ENCODE measurements around the gene CLDN9.
"Not testable (repeated sequence)": the region's sequence is repeated elsewhere in the genome, so short reads cannot be mapped to it uniquely, and the experiment has no call there.

CLDN9 gene

GRCh38 chr16:3054965-3055733, 42.4 kb downstream of the CLDN9 start:
- H3K9me3 ChIP-seq (ENCODE audit: low read depth, low read length) = no peaks in the 10 kb centered on the region
- H3K4me3 ChIP-seq = no peak overlapping the region
- H3K36me3 ChIP-seq (ENCODE audit: insufficient read depth, low read length) = no peaks in the 10 kb centered on the region
- no peak overlapping the region for H3K27ac ChIP-seq
- DNase-seq (ENCODE audit: low read depth, low spot score) = no peak
- no peak overlapping the region for H3K9ac ChIP-seq (ENCODE audit: insufficient read length)
- TF ChIP-seq POLR2AphosphoS5 (IDR thresholded peaks at IDR 0.05; ENCODE audit: borderline replicate concordance, low read depth, low read length) = no peak
- TF ChIP-seq FOXP2 (optimal IDR thresholded peaks at IDR 0.05; ENCODE audit: control extremely low read depth, extremely low read length, insufficient read depth) = no peak
- no peak for TF ChIP-seq EZH2 (IDR thresholded peaks at IDR 0.05)

DNA sequence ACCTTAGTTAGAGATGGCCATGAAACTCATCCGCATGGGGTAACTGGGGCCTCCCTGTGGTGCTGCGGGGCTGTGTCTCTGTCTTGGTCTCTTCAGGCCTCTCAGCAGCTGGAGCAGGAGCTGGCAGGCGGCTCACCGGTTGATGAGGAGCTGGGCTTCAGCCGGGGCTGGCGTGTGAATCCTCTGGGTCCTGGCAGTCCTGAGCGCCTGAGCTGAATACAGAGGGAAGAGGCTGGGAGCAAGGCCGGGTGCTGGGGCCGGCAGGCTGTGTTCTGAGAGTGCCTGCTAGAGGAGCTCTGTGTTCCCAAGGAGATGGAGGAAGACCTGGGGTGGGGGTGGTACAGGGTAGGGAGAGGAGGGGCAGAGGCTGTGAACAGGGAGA, 43.0 kb downstream of the CLDN9 start:
- H3K4me3 ChIP-seq; H3K36me3 ChIP-seq (ENCODE audit: insufficient read depth, low read length); H3K27ac ChIP-seq; H3K9ac ChIP-seq (ENCODE audit: insufficient read length); H3K9me3 ChIP-seq (ENCODE audit: low read depth, low read length); DNase-seq (ENCODE audit: low read depth, low spot score): not testable (repeated sequence)

- Histone ChIP-seq H3K9me3 (ENCODE audit: low read depth, low read length) (no peaks in the 10 kb centered on the region), H3K4me3 (no peak overlapping the region), H3K9ac (ENCODE audit: insufficient read length) (no peak overlapping the region), H3K36me3 (ENCODE audit: insufficient read depth, low read length) (no peaks in the 10 kb centered on the region), H3K27ac (no peak overlapping the region)
- DNase-seq (ENCODE audit: low read depth, low spot score) = no peak
- TF ChIP-seq FOXP2 (optimal IDR thresholded peaks at IDR 0.05; ENCODE audit: control extremely low read depth, extremely low read length, insufficient read depth) (no peak), POLR2AphosphoS5 (IDR thresholded peaks at IDR 0.05; ENCODE audit: borderline replicate concordance, low read depth, low read length) (no peak), EZH2 (IDR thresholded peaks at IDR 0.05) (no peak)
Measured at GRCh38 chr16:3056336-3057180, 43.8 kb downstream of the CLDN9 start.

DNA sequence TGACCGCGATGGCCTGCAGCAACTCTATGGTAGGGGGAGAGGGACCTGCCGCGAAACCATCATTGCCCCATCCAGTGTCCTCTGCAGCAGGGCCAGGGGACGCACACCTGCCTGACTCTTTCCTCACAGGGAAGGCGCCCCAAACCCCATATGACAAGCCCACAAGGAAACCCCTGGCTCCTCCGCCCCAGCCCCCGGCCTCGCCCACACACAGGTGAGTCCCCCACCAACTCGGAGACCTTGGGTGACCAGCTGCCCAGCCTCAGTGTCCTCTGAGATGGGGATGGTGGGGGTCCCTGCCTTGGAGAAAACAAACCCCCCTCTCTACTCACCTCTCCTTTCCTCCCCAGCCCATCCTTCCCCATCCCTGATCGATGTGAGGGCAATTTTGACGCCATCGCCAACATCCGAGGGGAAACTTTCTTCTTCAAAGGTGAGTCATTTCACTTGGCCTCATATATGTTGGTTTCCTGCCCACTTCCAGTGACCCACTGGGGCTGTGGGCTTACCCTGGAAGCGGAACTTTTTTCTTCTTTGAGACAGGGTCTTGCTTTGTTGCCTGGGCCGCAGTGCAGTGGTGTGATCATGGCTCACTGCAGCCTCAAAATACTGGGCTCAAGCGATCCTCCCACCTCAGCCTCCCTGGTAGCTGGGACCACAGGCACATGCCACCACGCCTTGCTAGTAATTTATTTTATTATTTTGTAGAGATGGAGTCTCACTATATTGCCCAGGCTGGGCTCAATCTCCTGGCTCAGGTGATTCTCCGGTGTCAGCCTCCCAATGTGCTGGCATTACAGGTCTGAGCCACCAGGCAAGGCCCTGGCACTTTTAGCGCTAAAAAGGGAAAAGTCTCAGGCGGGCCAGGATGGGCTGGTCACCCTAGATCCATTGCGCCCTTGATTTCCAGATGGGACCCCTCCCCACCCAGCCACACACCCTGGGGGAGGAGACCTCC, 44.7 kb downstream of the CLDN9 start:
- no peak overlapping the region for H3K27ac ChIP-seq
- no peak overlapping the region for H3K4me3 ChIP-seq
- H3K36me3 ChIP-seq (ENCODE audit: insufficient read depth, low read length) = no peaks in the 10 kb centered on the region
- TF ChIP-seq EZH2 (IDR thresholded peaks at IDR 0.05) (no peak), FOXP2 (optimal IDR thresholded peaks at IDR 0.05; ENCODE audit: control extremely low read depth, extremely low read length, insufficient read depth) (no peak), POLR2AphosphoS5 (IDR thresholded peaks at IDR 0.05; ENCODE audit: borderline replicate concordance, low read depth, low read length) (no peak)
- no peaks in the 10 kb centered on the region for H3K9me3 ChIP-seq (ENCODE audit: low read depth, low read length)
- no peak overlapping the region for H3K9ac ChIP-seq (ENCODE audit: insufficient read length)
- no peak for DNase-seq (ENCODE audit: low read depth, low spot score)

- Histone ChIP-seq H3K36me3 (ENCODE audit: insufficient read depth, low read length) (no peaks in the 10 kb centered on the region), H3K27ac (no peak overlapping the region), H3K9ac (ENCODE audit: insufficient read length) (peak overlapping the region; percentile 86), H3K4me3 (peak overlapping the region; percentile 90), H3K9me3 (ENCODE audit: low read depth, low read length) (no peaks in the 10 kb centered on the region)
- TF ChIP-seq EZH2 (IDR thresholded peaks at IDR 0.05) (no peak), FOXP2 (optimal IDR thresholded peaks at IDR 0.05; ENCODE audit: control extremely low read depth, extremely low read length, insufficient read depth) (no peak), POLR2AphosphoS5 (IDR thresholded peaks at IDR 0.05; ENCODE audit: borderline replicate concordance, low read depth, low read length) (no peak)
- no peak for DNase-seq (ENCODE audit: low read depth, low spot score)
Measured at GRCh38 chr16:3058139-3059030, 45.7 kb downstream of the CLDN9 start.

DNA sequence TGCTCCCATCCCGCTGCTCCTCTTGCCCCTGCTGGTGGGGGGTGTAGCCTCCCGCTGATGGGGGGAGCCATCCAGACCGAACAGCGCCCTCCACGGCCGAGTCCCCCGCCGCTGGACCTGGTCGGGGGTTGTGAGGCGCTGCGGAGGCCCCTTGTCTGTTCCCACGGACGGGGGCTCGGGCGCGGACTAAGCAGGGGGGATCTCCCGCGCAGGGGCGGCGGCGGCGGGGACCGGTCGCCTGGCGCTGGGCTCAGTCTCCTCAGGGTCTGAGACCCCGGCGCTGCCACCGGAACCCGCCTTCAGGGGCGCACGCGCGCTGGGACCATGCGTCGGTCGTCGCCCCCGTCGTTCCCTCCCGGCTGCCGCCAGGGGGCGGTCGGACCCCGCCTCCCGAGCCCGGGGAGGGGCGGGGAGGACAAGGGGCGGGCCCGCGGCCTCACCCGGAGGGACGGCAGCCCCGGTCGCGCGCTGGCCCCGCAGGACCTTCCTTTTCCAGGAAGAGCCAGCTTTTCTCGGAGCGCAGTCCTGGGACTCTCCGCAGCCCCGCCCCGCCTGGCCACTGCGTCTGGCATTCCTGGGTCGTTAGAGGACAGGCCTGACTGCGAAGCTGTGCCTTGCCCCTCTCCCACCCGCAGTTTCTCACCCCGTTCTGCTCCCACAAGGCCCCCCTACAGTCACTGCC, 46.5 kb downstream of the CLDN9 start:
- no peak overlapping the region for H3K27ac ChIP-seq

DNA sequence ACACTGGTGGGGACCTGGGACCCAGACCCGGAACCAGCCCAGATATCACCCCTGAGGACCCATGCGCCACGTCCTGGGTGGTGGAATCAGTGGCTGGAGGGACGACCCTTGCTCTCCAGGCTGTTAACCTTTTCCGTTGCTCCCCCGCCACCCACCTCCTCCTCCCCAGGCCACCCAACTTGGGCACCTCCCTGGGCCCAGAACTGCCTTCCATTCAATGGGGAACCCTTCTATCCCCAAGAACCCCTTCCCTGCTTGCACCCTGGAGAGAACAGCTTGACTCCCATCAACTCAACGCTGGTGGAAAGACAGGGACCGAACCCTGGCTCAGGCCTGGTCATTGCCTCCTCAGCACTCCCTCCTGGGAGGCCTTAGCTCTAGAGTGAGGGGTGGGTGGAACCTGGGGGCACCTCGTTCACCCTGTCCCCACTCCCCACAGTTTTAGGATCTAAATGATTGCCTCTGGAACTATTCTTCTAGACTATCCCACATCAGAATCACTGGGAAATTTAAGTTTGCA, 47.1 kb downstream of the CLDN9 start:
- no peak for TF ChIP-seq POLR2AphosphoS5 (IDR thresholded peaks at IDR 0.05; ENCODE audit: borderline replicate concordance, low read depth, low read length)
- TF ChIP-seq EZH2 (IDR thresholded peaks at IDR 0.05) = no peak
- Histone ChIP-seq H3K36me3 (ENCODE audit: insufficient read depth, low read length) (no peaks in the 10 kb centered on the region), H3K4me3 (peak overlapping the region; percentile 90), H3K27ac (no peak overlapping the region), H3K9me3 (ENCODE audit: low read depth, low read length) (no peaks in the 10 kb centered on the region), H3K9ac (ENCODE audit: insufficient read length) (peak overlapping the region; percentile 63)
- DNase-seq (ENCODE audit: low read depth, low spot score) = no peak

More for the DNA sequence above, 46.5 kb downstream of the CLDN9 start:
- Histone ChIP-seq H3K36me3 (ENCODE audit: insufficient read depth, low read length) (no peaks in the 10 kb centered on the region), H3K9me3 (ENCODE audit: low read depth, low read length) (no peaks in the 10 kb centered on the region), H3K4me3 (peak overlapping the region; percentile 90), H3K9ac (ENCODE audit: insufficient read length) (peak overlapping the region; percentile 86)
- TF ChIP-seq POLR2AphosphoS5 (IDR thresholded peaks at IDR 0.05; ENCODE audit: borderline replicate concordance, low read depth, low read length) = peak; percentile 74; the same call in 1 of the 2 replicates
- no peak for TF ChIP-seq EZH2 (IDR thresholded peaks at IDR 0.05)
- TF ChIP-seq FOXP2 (optimal IDR thresholded peaks at IDR 0.05; ENCODE audit: control extremely low read depth, extremely low read length, insufficient read depth) = peak; percentile 44
- no peak for DNase-seq (ENCODE audit: low read depth, low spot score)
